Upper lobe of left lung (tissue), 4 donors: ENCODE data around the gene GGN.

Source experiments
- POLR2A ChIP-seq, 4 donors: fragments of 450-650 bp; IDR thresholded peaks; one replicate each; pipeline ENCODE4 v1.5.1; 2016 to 2017; ENCODE audit warnings: antibody characterized with exemption in 4 of 4, mild to moderate bottlenecking in 2 of 4
- TF ChIP-seq, protein P1 (sequence below), 6 experiments: fragments of 450-650 bp in 4 of 6; fragments of 200-600 bp in 2 of 6; sonication (generic) in 2 of 6; IDR thresholded peaks; one replicate each; pipeline ENCODE4 v1.5.1; 2016 to 2019; ENCODE audit warnings: antibody characterized with exemption in 6 of 6

DNA sequence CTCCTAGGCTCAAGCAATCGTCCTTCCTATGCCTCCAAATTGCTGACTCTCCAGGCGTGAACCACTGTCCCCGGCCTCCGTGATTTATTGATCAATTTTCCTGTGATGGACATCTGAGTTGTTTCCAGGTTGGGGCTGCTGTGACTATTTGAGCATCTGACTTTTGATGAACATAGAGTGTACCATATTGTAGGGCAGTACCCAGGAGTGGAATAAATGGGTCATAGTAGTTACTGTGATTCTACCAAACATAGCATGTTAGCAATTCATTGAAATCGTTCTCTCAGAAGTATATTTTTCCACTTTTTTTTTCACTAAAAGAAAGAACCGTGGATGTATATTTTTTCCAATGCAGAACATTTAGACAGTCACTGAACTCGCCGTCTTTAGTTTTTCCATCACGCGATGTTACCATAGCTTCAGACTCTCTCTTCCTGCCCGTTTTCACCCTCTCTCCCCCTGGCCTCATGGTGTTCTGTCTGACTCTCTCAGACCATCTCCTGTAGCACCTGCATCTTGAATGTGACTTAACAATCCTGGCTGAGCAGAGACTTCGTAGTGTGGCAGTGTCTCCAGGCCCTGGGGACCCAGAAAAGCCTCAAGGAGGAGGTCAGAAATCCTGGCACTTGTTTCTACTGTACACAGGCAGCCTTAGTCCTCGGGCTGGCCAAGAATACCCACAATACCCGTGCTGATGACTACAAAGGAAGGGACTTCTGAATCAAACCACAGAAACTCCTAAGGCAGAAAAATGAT lies 41.4 kb upstream of the GGN start:
- TF ChIP-seq, protein P1, sequence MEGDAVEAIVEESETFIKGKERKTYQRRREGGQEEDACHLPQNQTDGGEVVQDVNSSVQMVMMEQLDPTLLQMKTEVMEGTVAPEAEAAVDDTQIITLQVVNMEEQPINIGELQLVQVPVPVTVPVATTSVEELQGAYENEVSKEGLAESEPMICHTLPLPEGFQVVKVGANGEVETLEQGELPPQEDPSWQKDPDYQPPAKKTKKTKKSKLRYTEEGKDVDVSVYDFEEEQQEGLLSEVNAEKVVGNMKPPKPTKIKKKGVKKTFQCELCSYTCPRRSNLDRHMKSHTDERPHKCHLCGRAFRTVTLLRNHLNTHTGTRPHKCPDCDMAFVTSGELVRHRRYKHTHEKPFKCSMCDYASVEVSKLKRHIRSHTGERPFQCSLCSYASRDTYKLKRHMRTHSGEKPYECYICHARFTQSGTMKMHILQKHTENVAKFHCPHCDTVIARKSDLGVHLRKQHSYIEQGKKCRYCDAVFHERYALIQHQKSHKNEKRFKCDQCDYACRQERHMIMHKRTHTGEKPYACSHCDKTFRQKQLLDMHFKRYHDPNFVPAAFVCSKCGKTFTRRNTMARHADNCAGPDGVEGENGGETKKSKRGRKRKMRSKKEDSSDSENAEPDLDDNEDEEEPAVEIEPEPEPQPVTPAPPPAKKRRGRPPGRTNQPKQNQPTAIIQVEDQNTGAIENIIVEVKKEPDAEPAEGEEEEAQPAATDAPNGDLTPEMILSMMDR (IDR thresholded peaks at IDR 0.05), result no peak
- no peak for TF ChIP-seq POLR2A (IDR thresholded peaks at IDR 0.05)
